Fibroblast of skin of left quadriceps (primary cell): ENCODE measurements around the gene SPNS1.
"Not testable (repeated sequence)": the region's sequence is repeated elsewhere in the genome, so short reads cannot be mapped to it uniquely, and the experiment has no call there.

ENCODE experiments used
- DNase-seq, 2 experiments: peaks; one replicate each; pipeline ENCODE4 v3.0.0-alpha.2; 2013; ENCODE audit warnings: low read depth in 2 of 2

SPNS1 gene

DNA sequence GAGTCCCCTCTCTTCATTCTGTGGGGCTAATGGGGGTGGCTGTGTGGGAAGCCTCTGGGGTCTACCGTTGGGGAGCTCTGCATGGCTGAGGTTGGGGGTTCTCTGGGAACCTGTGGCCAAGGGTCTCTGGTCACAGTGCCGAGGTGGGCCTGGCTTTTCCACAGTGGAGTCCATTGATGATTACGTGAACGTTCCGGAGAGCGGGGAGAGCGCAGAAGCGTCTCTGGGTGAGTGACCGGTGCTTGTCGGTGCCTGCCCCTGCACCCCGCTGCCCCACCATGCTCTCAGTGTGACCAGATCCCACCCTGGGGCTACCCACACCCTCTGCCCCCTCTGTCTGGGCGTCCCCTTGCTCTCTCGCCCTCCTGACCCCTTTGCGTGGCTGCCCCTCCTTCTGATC lies 14.8 kb downstream of the SPNS1 start:
- DNase-seq: no peak

- no peak for DNase-seq
Observed at GRCh38 chr16:28990375-28991040, 15.9 kb downstream of the SPNS1 start.

DNA sequence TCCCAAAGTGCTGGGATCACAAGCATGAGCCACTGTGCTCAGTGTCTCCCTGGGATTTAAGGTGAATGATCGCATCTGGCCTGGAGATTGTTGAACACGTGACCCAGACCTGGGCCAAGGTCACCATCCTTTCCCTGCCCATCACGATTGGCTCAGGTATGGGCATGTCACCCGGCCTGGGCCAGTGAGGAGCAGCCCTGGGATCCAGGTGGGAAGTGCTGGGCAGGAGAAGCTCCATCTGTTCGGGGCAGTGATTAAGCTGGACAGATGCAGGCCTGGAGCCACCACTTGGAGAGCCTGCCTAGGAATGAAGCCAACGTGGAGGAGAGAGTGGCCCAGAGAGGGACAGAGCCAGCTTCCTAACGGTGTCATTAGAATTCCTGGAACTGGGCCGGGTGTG lies 17.1 kb downstream of the SPNS1 start:
- no peak for DNase-seq

DNA sequence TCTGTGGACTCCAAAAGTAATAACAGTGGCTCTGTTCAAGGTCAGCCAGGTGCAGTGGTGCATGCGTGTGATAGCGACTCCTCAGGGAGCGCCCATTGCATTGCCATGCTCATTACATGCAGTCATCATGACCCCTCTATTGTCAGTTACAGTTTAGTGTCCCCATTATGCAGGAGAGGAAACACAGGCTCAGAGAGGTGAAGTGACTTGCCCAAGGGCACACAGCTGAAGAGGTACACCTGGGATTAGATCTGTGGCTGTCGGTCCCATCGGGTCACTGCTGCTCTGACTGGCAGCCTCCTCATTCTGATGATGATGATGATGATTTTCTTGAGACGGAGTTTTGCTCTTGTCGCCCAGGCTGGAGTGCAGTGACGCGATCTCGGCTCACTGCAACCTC lies 17.9 kb downstream of the SPNS1 start:
- DNase-seq: no peak

- no peak for DNase-seq
Observed at GRCh38 chr16:28998837-28999236, 24.3 kb downstream of the SPNS1 start.

GRCh38 chr16:28999577-28999976 lies 25.0 kb downstream of the SPNS1 start:
- DNase-seq: no peak

- DNase-seq: no peak
Observed at GRCh38 chr16:29000019-29000418, 25.4 kb downstream of the SPNS1 start.

- DNase-seq: not testable (repeated sequence)
Observed at GRCh38 chr16:29004496-29005139, 30.0 kb downstream of the SPNS1 start.

GRCh38 chr16:29007730-29008593 lies 33.4 kb downstream of the SPNS1 start:
- peak in 1 of 2 experiments; percentile 8 for DNase-seq

GRCh38 chr16:29009050-29009837 lies 34.7 kb downstream of the SPNS1 start:
- no peak for DNase-seq

GRCh38 chr16:29009838-29010166 lies 35.2 kb downstream of the SPNS1 start:
- DNase-seq: no peak

DNA sequence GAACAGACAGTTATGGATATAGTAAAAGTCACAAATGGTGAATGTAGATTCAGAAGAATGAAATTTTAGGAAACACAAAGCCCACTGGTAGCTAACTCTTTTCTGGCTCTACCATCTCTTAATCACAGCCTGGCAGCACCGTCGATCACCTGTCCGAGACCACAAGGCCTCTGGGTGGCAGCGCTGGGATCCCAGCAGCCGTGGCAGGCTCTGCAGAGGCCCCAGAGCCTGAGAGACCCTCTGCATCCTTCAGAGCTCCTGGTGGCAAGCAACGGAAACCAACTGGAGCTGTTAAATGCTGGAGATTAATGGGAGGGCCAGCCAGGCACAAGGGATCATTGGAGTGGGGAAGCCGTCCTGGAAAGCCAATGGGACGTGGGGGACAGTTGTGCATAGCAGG lies 36.5 kb downstream of the SPNS1 start:
- DNase-seq: no peak

DNA sequence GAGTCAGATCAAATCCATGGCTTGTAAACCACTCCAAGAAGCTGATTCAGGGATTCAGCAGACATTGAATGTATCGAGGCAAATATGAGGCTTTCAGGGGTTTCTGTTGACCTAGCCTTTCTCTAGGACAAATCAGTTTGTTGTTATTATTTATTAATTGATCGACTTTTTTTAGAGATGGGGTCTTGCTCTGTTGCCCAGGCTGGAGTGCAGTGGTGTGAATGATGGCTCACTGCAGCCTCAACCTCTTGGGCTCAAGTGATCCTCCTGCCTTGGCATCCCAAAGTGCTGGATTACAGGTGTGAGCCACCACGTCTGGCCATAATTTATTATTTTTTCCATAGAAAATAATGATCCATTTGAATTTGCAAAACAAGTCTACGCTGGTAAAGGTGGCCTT lies 37.3 kb downstream of the SPNS1 start:
- no peak for DNase-seq

DNA sequence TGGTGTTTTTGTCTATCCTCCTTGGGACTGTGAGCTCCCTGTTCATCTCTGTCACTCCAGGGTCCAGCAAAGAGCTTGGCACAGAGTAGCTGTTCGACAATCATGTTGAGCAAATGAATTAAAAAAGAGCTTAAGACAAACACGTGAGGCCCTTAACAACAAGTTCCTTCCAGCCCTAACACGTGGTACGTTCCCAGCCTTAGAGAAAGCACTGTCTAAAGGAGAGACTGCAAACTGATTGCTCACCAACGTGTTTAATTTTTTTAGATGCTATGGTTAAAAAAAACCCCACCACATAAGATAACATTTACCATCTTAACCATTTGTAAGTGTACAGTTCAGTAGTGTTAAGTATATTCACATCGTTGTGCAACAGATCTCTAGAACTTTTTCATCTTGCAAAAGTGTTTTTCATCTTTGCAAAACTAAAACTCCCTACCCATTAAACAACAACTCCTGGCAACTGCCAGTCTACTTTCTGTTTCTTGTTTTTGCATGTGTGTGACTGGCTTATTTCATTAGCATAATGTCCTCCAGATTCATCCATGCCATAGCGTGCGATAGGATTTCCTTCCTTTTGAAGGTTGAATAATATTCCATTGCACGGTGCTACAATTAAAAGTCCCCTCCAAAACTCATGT lies 38.5 kb downstream of the SPNS1 start:
- DNase-seq: no peak

- no peak for DNase-seq
Observed at GRCh38 chr16:29014561-29015069, 40.0 kb downstream of the SPNS1 start.

DNA sequence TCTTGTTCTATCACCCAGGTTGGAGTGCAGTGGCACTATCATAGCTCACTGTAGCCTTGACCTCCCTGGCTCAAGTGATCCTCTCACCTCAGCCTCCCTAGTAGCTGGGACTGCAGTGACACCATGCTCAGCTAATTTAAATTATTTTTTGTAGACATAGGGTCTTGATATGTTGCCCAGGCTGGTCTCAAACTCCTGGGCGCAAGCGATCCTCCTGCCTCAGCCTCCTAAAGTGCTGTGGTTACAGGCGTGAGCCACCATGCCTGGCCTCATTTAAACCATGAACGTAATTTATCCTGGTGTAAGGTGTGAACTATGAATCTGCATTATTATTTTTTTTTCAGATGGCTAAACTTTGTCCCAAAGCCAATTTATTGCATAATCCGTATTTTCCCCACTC lies 47.6 kb downstream of the SPNS1 start:
- no peak for DNase-seq

DNA sequence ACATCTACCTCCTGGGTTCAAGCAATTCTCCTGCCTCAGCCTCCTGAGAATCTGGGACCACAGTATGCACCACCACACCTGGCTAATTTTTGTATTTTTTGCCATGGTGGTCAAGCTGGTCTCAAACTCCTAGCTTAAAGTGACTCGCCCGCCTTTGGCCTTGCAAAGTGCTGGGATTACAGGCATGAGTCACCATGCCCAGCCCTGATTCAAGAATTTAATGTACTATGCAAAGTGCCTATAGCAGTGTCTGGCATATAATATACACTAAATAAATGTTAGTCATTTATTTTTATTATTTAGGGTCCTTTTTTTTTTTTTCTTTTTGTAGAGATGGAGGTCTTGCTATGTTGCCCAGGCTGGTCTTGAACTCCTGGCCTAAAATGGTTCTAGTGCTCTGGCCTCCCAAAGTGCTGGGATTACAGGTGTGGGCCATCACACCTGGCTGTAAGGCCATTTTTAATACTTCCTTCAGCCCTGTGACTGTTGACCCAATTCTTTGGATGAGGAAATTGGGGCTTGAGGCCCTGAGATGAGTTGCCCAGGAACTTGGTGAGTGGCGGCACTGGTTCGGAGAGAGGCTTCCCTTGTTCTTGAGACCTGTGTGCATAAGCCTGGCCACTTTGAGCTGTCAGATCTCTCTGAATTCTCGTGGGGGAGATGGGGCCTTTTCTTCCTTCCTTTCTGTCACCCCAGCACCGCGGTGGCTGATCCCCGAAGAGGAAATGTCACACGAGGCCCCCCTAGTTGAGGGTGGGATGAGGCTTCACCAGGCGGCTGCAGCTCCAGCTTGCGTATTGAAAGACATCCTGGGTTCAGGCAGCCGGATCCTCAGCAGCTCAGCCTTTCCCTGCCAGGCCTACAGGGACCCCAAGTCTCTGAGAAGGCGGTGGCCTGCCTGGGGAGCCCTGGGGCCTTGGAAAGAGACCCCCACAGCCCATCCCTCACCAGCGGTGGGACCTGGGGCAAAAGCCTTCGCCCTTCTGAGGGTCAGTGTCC lies 49.0 kb downstream of the SPNS1 start:
- DNase-seq: no peak

DNA sequence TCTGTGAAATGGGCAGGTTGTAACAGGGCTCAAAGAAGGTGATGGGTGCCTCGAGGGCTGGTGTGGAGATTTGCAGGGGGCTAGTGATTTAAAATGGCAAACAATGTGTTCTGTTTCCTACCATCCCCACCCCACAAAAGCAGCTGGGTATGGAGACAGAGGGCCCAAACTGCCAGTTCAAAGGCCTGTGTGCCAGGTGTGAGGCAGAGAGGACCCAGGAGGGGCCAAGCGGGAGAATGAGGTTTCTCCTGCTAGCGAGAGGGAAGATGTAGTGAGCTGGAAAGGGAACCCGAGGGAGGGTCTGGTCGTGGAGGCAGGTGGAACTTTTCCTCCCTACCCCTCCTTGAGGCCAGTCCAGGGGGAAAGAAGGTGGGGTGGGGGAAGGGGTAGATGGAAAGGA lies 49.7 kb downstream of the SPNS1 start:
- no peak for DNase-seq

- DNase-seq: no peak
Observed at GRCh38 chr16:29025218-29025617, 50.6 kb downstream of the SPNS1 start.

DNA sequence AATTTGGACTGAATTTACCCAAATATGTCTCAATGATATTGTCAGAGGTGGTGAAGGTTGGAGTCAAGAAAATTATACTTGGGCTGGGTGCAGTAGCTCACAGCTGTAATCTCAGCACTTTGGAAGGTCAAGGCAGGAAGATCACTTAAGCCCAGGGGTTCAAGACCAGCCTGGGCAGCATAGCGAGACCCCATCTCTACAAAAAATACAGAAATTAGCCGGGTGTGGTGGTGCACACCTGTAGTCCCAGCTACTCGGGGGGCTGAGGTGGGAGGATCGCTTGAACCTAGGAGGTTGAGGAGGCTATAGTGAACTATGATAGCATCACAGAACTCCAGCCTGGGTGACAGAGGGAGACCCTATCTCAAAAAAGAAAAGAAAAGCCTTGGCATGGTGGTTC lies 51.2 kb downstream of the SPNS1 start:
- DNase-seq: no peak
